GM21786 (cell line): ENCODE results near the gene URGCP.
"Not testable (repeated sequence)": the region's sequence is repeated elsewhere in the genome, so short reads cannot be mapped to it uniquely, and the experiment has no call there.

Source experiments
- ATAC-seq: cut with Tn5 transposase; IDR thresholded peaks from one replicate; pipeline ENCODE4 v1.9.1; 2021; ENCODE audit not compliant: unreplicated experiment

URGCP gene

GRCh38 chr7:43843296-43843695 is 63.1 kb downstream of the URGCP start:
- no peak for ATAC-seq

DNA sequence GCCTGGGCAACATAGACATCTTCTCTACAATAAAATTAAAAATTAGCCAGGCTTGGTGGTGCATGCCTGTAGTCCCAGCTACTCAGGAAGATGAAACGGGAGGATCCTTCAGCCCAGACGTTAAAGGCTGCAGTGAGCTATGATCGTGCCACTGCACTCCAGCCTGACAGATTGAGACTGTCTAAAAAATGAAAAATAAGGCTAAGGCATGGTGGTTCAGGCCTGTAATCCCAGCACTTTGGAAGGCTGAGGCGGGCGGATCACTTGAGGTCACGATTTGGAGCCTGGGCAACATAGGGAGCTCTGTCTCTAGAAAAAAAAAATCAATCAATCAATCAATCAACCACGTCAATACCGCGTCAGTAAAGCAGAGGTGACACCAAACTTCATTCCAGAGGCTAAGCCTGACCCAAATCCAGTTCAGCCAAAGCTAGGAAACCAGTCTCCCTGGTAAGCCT is 68.2 kb downstream of the URGCP start:
- ATAC-seq = no peak

DNA sequence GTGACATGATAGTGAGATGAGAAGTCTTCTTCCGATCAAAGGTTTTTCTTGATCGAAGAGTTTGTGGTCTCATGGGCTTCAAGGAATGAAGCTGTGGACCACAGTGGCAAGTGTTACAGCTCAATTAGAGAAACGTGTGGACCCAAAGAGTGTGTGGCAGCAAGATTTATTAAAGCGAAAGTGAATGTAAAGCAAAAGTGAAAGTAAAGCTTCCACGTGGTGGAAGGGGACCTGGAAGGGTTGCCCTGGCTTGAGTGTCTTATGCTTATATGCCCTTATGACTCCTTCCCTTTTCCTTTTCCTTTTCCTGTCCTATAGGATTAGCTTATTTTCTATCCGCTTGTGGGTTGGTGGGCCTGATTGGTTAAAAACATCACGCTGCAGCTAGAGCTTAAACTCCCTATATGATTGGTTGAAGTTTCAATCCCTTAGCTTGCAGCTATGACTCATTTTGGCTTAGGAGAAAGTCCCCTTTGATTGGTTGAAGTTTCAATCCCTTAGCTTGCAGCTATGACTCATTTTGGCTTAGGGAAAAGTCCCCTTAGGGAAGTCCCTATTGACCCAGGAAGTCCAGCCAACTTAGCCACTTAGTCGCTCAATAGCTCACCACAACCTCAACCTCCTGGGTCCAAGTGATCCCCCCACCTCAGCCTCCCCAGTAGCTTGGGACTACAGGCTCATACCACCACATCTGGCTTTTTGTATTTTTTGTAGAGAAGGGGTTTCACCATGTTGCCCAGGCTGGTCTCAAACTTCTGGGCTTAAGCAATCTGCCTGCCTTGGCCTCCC is 71.7 kb downstream of the URGCP start:
- ATAC-seq = peak; percentile 53

- ATAC-seq = not testable (repeated sequence)
Measured at GRCh38 chr7:43830917-43831316, 75.5 kb downstream of the URGCP start.
